Activated B cell treated with CpG ODN at 0.5 μM for 24 hours (primary cell): Measurements from ENCODE around the gene JPH3. TPM values are rescaled to one million over a fixed set of nuclear protein-coding genes. Genes with fewer than 3 reads are reported as not detected.

Source experiments
- ATAC-seq: fragments of 200-7000 bp; cut with Tn5 transposase; one replicate; pipeline ENCODE4 v1.10.0; 2021; ENCODE audit warnings: low read depth, mild to moderate bottlenecking, moderate library complexity
- CTCF ChIA-PET: fragments of 350-600 bp; sonication (Branson Sonifier 250); formaldehyde crosslinking; loops from one replicate; lab custom pipeline; 2021; ENCODE audit warnings: antibody characterized with exemption; lab: Charles Lee
- POLR2A ChIA-PET: fragments of 350-600 bp; sonication (Branson Sonifier 250); formaldehyde crosslinking; loops from one replicate; lab custom pipeline; 2021; ENCODE audit warnings: antibody characterized with exemption; lab: Charles Lee
- DNase-seq: peaks from one replicate; pipeline ENCODE4 v3.0.0; 2022
- H3K27ac Mint-ChIP-seq: one replicate; pipeline ENCODE4 v1.8.0; 2020; ENCODE audit warnings: mixed read lengths
- H3K27me3 Mint-ChIP-seq: one replicate; pipeline ENCODE4 v1.8.0; 2021; ENCODE audit warnings: mixed read lengths
- H3K36me3 Mint-ChIP-seq: one replicate; pipeline ENCODE4 v1.8.0; 2021; ENCODE audit warnings: low read depth, mixed read lengths
- H3K4me1 Mint-ChIP-seq: one replicate; pipeline ENCODE4 v1.8.0; 2021; ENCODE audit warnings: mixed read lengths
- H3K4me3 Mint-ChIP-seq: one replicate; pipeline ENCODE4 v1.8.0; 2020; ENCODE audit warnings: mild to moderate bottlenecking, mixed read lengths
- H3K9me3 Mint-ChIP-seq: one replicate; pipeline ENCODE4 v1.8.0; 2020; ENCODE audit warnings: mixed read lengths
- CTCF ChIP-seq: fragments of 200-600 bp; IDR thresholded peaks from one replicate; pipeline ENCODE4 v1.8.0; 2022; ENCODE audit warnings: antibody characterized with exemption, mild to moderate bottlenecking
- intact Hi-C: fragments of 100-400 bp; cut with micrococcal nuclease; formaldehyde crosslinking; loops from one replicate; pipeline ENCODE4 v1.15.1; 2024
- total RNA-seq: library from RNA; stranded (reverse); gene quantifications from 2 replicates; pipeline ENCODE4 v1.2.3, GENCODE V29; 2022

The JPH3 gene
- total RNA-seq, 1 donor from 2014 or later: not detected

GRCh38 chr16:87729266-87729954, 127.1 kb downstream of the JPH3 start:
- H3K9me3 Mint-ChIP-seq: no peaks in the 10 kb centered on the region
- ATAC-seq: no peak
- ChIA-PET CTCF (no interaction called here), POLR2A (no interaction called here)
- intact Hi-C loops: no loop called here
- no peak overlapping the region for H3K27ac Mint-ChIP-seq
- TF ChIP-seq CTCF: no peak
- H3K4me3 Mint-ChIP-seq: no peak overlapping the region
- H3K4me1 Mint-ChIP-seq: peaks cover 16% of the 10 kb centered on the region
- H3K27me3 Mint-ChIP-seq: no peaks in the 10 kb centered on the region
- peaks cover 66% of the 10 kb centered on the region for H3K36me3 Mint-ChIP-seq
- no peak for DNase-seq

GRCh38 chr16:87731607-87732006, 129.3 kb downstream of the JPH3 start:
- intact Hi-C loops: no loop called here
- ATAC-seq: no peak
- Mint-ChIP-seq H3K9me3 (no peaks in the 10 kb centered on the region), H3K4me1 (peaks cover 2% of the 10 kb centered on the region), H3K36me3 (peaks cover 67% of the 10 kb centered on the region), H3K27ac (no peak overlapping the region), H3K27me3 (no peaks in the 10 kb centered on the region), H3K4me3 (no peak overlapping the region)
- no peak for DNase-seq
- CTCF ChIA-PET: no interaction called here
- TF ChIP-seq CTCF: no peak
- POLR2A ChIA-PET: no interaction called here

- Mint-ChIP-seq H3K36me3 (peaks cover 52% of the 10 kb centered on the region), H3K9me3 (no peaks in the 10 kb centered on the region), H3K27me3 (no peaks in the 10 kb centered on the region), H3K4me3 (no peak overlapping the region), H3K27ac (no peak overlapping the region), H3K4me1 (no peaks in the 10 kb centered on the region)
- TF ChIP-seq CTCF: no peak
- ATAC-seq: no peak
- CTCF ChIA-PET: no interaction called here
- DNase-seq: no peak
- POLR2A ChIA-PET: no interaction called here
- intact Hi-C loops: no loop called here
These were observed 130.9 kb downstream of the JPH3 start for GRCh38 chr16:87733190-87733589.

- no peak for TF ChIP-seq CTCF
- intact Hi-C loops: no loop called here
- H3K9me3 Mint-ChIP-seq: no peaks in the 10 kb centered on the region
- peaks cover 44% of the 10 kb centered on the region for H3K36me3 Mint-ChIP-seq
- no peak overlapping the region for H3K4me3 Mint-ChIP-seq
- ATAC-seq: no peak
- POLR2A ChIA-PET: interaction anchor here (0.7 kb wide), 1 partner anchor 12 kb away, joined by 3 read pairs; no protein-coding TSS in a partner anchor
- H3K27me3 Mint-ChIP-seq: no peaks in the 10 kb centered on the region
- H3K27ac Mint-ChIP-seq: no peak overlapping the region
- no peak for DNase-seq
- CTCF ChIA-PET: no interaction called here
- H3K4me1 Mint-ChIP-seq: no peaks in the 10 kb centered on the region
These were observed 132.3 kb downstream of the JPH3 start for GRCh38 chr16:87734644-87735043.

GRCh38 chr16:87735270-87736007, 133.1 kb downstream of the JPH3 start:
- Mint-ChIP-seq H3K27me3 (no peaks in the 10 kb centered on the region), H3K4me1 (no peaks in the 10 kb centered on the region), H3K9me3 (no peaks in the 10 kb centered on the region), H3K36me3 (peaks cover 39% of the 10 kb centered on the region), H3K4me3 (no peak overlapping the region), H3K27ac (no peak overlapping the region)
- ChIA-PET CTCF (no interaction called here), POLR2A (interaction anchor here (0.7 kb wide), 1 partner anchor 13 kb away, joined by 3 read pairs; no protein-coding TSS in a partner anchor)
- TF ChIP-seq CTCF: no peak
- intact Hi-C loops: no loop called here
- ATAC-seq (no peak), DNase-seq (no peak)
